HG03378 (cell line): ENCODE measurements around the gene ACTN2.

ENCODE experiments used
- ATAC-seq: cut with Tn5 transposase; IDR thresholded peaks from one replicate; pipeline ENCODE4 v1.9.1; 2021; ENCODE audit warnings: mild to moderate bottlenecking, moderate library complexity; ENCODE audit not compliant: unreplicated experiment

The ACTN2 gene

GRCh38 chr1:236689713-236690569 is 3.6 kb downstream of the ACTN2 start:
- ATAC-seq, result no peak

GRCh38 chr1:236691348-236691747 is 5.0 kb downstream of the ACTN2 start:
- ATAC-seq, result no peak

GRCh38 chr1:236692128-236692527 is 5.8 kb downstream of the ACTN2 start:
- no peak for ATAC-seq

GRCh38 chr1:236692742-236693141 is 6.4 kb downstream of the ACTN2 start:
- ATAC-seq, result no peak

- no peak for ATAC-seq
Measured at GRCh38 chr1:236699366-236699765, 13.1 kb downstream of the ACTN2 start.

- ATAC-seq, result no peak
Measured at GRCh38 chr1:236700903-236701302, 14.6 kb downstream of the ACTN2 start.

- no peak for ATAC-seq
Measured at GRCh38 chr1:236701782-236702181, 15.5 kb downstream of the ACTN2 start.

- no peak for ATAC-seq
Measured at GRCh38 chr1:236702791-236703394, 16.6 kb downstream of the ACTN2 start.

- no peak for ATAC-seq
Measured at GRCh38 chr1:236705771-236706170, 19.5 kb downstream of the ACTN2 start.

GRCh38 chr1:236706183-236706582 is 19.9 kb downstream of the ACTN2 start:
- no peak for ATAC-seq

GRCh38 chr1:236710328-236710892 is 24.1 kb downstream of the ACTN2 start:
- ATAC-seq, result no peak

- ATAC-seq, result no peak
Measured at GRCh38 chr1:236716160-236716559, 29.9 kb downstream of the ACTN2 start.

- ATAC-seq, result no peak
Measured at GRCh38 chr1:236717811-236718210, 31.5 kb downstream of the ACTN2 start.

GRCh38 chr1:236718328-236718727 is 32.0 kb downstream of the ACTN2 start:
- no peak for ATAC-seq

GRCh38 chr1:236720206-236720605 is 33.9 kb downstream of the ACTN2 start:
- no peak for ATAC-seq

GRCh38 chr1:236720611-236721010 is 34.3 kb downstream of the ACTN2 start:
- ATAC-seq, result no peak

- ATAC-seq, result no peak
Measured at GRCh38 chr1:236724049-236724448, 37.8 kb downstream of the ACTN2 start.

GRCh38 chr1:236724506-236724905 is 38.2 kb downstream of the ACTN2 start:
- no peak for ATAC-seq

- ATAC-seq, result no peak
Measured at GRCh38 chr1:236725668-236726067, 39.4 kb downstream of the ACTN2 start.

- ATAC-seq, result no peak
Measured at GRCh38 chr1:236727521-236727920, 41.2 kb downstream of the ACTN2 start.

- no peak for ATAC-seq
Measured at GRCh38 chr1:236728752-236729151, 42.5 kb downstream of the ACTN2 start.

- no peak for ATAC-seq
Measured at GRCh38 chr1:236733653-236734052, 47.4 kb downstream of the ACTN2 start.
